ENCODE results near the gene PPM1F. TPM values are rescaled to one million over a fixed set of nuclear protein-coding genes. Genes with fewer than 3 reads are reported as not detected.
A peak's percentile ranks its signal among the peaks of the same experiment; 100 is the strongest.
"Not testable (repeated sequence)": the region's sequence is repeated elsewhere in the genome, so short reads cannot be mapped to it uniquely, and the experiment has no call there.

PPM1F gene
- total RNA-seq, 3 donors from 2014 or later = 10.5 to 27.5 (median 14.8) TPM

GRCh38 chr22:21909871-21910270 is 42.8 kb downstream of the PPM1F start:
- Histone ChIP-seq H3K4me1 (ENCODE audit: low read depth) (no peaks in the 10 kb centered on the region), H3K9me3 (no peaks in the 10 kb centered on the region), H3K4me3 (no peak overlapping the region), H3K36me3 (ENCODE audit: low read depth) (no peaks in the 10 kb centered on the region)
- DNase-seq (no peak), ATAC-seq (no peak)
- TF ChIP-seq, protein P1, sequence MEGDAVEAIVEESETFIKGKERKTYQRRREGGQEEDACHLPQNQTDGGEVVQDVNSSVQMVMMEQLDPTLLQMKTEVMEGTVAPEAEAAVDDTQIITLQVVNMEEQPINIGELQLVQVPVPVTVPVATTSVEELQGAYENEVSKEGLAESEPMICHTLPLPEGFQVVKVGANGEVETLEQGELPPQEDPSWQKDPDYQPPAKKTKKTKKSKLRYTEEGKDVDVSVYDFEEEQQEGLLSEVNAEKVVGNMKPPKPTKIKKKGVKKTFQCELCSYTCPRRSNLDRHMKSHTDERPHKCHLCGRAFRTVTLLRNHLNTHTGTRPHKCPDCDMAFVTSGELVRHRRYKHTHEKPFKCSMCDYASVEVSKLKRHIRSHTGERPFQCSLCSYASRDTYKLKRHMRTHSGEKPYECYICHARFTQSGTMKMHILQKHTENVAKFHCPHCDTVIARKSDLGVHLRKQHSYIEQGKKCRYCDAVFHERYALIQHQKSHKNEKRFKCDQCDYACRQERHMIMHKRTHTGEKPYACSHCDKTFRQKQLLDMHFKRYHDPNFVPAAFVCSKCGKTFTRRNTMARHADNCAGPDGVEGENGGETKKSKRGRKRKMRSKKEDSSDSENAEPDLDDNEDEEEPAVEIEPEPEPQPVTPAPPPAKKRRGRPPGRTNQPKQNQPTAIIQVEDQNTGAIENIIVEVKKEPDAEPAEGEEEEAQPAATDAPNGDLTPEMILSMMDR (IDR thresholded peaks at IDR 0.05) = no peak
- intact Hi-C loops (cut with DNase I, micrococcal nuclease) = no loop called here

- intact Hi-C loops (cut with DNase I, micrococcal nuclease) = no loop called here
- Histone ChIP-seq H3K4me1 (ENCODE audit: low read depth) (no peaks in the 10 kb centered on the region), H3K9me3 (no peaks in the 10 kb centered on the region), H3K4me3 (no peak overlapping the region), H3K36me3 (ENCODE audit: low read depth) (no peaks in the 10 kb centered on the region)
- TF ChIP-seq, protein P1 (IDR thresholded peaks at IDR 0.05) = no peak
- DNase-seq (peak in 1 of 3 donors; percentile 3), ATAC-seq (no peak)
Observed at GRCh38 chr22:21907638-21908522, 44.8 kb downstream of the PPM1F start.

GRCh38 chr22:21905234-21905633 is 47.4 kb downstream of the PPM1F start:
- intact Hi-C loops (cut with DNase I, micrococcal nuclease); H3K4me1 ChIP-seq (ENCODE audit: low read depth); H3K9me3 ChIP-seq; DNase-seq; H3K36me3 ChIP-seq (ENCODE audit: low read depth); ATAC-seq; H3K4me3 ChIP-seq: not testable (repeated sequence)

DNA sequence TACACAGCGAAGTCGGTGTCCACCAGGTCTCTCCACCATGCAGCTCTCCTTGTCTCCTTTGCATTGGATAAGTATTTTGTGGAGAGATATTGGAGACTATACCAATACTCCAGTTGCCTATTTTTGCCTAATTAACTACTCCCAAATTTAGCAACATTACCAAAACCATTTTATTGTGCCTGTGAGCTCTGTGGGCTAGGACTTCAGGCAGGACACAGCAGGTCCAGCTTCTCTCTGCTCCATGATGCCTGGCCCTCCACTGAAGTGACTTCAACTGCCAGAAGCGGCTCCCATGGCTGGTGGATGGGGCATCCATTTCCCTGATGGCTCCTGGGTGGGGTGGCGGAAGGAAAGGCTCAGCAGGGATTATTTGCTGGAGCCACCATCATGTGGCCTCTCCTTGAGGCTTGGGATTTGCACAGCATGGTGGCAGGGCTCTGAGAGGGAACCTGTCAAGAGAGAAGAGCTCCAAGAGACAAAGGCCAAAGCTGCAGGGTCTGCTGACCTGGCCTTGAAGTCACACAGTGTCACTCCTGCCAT is 48.3 kb downstream of the PPM1F start:
- H3K9me3 ChIP-seq = no peaks in the 10 kb centered on the region
- H3K4me3 ChIP-seq = no peak overlapping the region
- no peaks in the 10 kb centered on the region for H3K4me1 ChIP-seq (ENCODE audit: low read depth)
- H3K36me3 ChIP-seq (ENCODE audit: low read depth) = no peaks in the 10 kb centered on the region
- ATAC-seq (no peak), DNase-seq (no peak)
- TF ChIP-seq, protein P1 (IDR thresholded peaks at IDR 0.05) = no peak
- intact Hi-C loops (cut with DNase I, micrococcal nuclease) = no loop called here

DNA sequence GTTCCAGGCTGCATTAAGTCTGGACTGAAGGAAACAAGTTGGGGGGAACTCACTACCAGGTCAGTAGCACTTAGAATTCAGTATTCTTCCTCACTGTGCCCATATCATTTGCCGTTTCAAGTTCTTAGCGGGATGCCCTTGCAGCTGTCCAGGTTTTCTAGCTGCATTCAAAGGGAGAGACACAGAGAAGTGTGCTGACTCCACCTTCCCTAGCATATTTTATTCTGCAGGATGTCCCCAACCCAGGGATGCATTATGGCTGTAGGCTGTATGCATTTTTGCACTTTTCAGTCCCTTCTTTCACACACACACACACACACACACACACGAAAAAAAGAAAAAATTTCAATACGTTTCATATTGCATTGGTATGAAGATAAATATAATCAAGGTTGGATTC is 49.4 kb downstream of the PPM1F start:
- Histone ChIP-seq H3K36me3 (ENCODE audit: low read depth) (no peaks in the 10 kb centered on the region), H3K9me3 (no peaks in the 10 kb centered on the region), H3K4me1 (ENCODE audit: low read depth) (no peaks in the 10 kb centered on the region), H3K4me3 (no peak overlapping the region)
- TF ChIP-seq, protein P1 (IDR thresholded peaks at IDR 0.05) = no peak
- no peak for ATAC-seq
- intact Hi-C loops (cut with DNase I, micrococcal nuclease) = no loop called here
- DNase-seq = no peak

- H3K4me3 ChIP-seq = no peak overlapping the region
- DNase-seq = no peak
- ATAC-seq = no peak
- H3K4me1 ChIP-seq (ENCODE audit: low read depth) = no peaks in the 10 kb centered on the region
- intact Hi-C loops (cut with DNase I, micrococcal nuclease) = no loop called here
- no peaks in the 10 kb centered on the region for H3K36me3 ChIP-seq (ENCODE audit: low read depth)
- TF ChIP-seq, protein P1 (IDR thresholded peaks at IDR 0.05) = no peak
- no peaks in the 10 kb centered on the region for H3K9me3 ChIP-seq
Observed at GRCh38 chr22:21902296-21903087, 50.2 kb downstream of the PPM1F start.
